Tibial nerve (tissue), 3 donors: ENCODE measurements around the gene IQCF6.

Experiments
- CTCF ChIP-seq, 5 experiments: fragments of 200-600 bp in 3 of 5; fragments of 450-650 bp in 2 of 5; sonication (generic) in 3 of 5; IDR thresholded peaks; one replicate each; pipeline ENCODE4 v1.5.1; 2016 to 2019; ENCODE audit warnings: antibody characterized with exemption in 5 of 5, mild to moderate bottlenecking in 3 of 5, moderate library complexity in 2 of 5
- POLR2A ChIP-seq, 2 donors: fragments of 450-650 bp; IDR thresholded peaks; one replicate each; pipeline ENCODE4 v1.6.1; 2017; ENCODE audit warnings: antibody characterized with exemption in 2 of 2, mild to moderate bottlenecking in 2 of 2, moderate library complexity in 2 of 2

- TF ChIP-seq CTCF (IDR thresholded peaks at IDR 0.05) = peak; percentile 60 to 72 (median 67)
- no peak for TF ChIP-seq POLR2A (IDR thresholded peaks at IDR 0.05)
Measured at GRCh38 chr3:51799879-51800749, 21.1 kb upstream of the IQCF6 start.
